Right renal pelvis (tissue), 4 donors: Measurements from ENCODE around the gene LRRC7. TPM values are rescaled to one million over a fixed set of nuclear protein-coding genes. Genes with fewer than 3 reads are reported as not detected.
A peak's percentile ranks its signal among the peaks of the same experiment; 100 is the strongest.

Experiments used
- DNase-seq, 4 donors: peaks; one replicate each; pipeline ENCODE4 v3.0.0-alpha.2; 2013; ENCODE audit warnings: low read depth in 4 of 4, low spot score in 3 of 4, missing footprints in 1 of 4
- polyA plus RNA-seq, 4 donors: library from polyadenylated mRNA; unstranded; fragments of 120-200 nt; gene quantifications; one replicate each; pipeline ENCODE4 v1.2.1, GENCODE V29; 2013; ENCODE audit not compliant: insufficient read length in 4 of 4

Gene LRRC7
- polyA plus RNA-seq, 4 donors, result 5.7 to 8.2 (median 6.7) TPM

DNA sequence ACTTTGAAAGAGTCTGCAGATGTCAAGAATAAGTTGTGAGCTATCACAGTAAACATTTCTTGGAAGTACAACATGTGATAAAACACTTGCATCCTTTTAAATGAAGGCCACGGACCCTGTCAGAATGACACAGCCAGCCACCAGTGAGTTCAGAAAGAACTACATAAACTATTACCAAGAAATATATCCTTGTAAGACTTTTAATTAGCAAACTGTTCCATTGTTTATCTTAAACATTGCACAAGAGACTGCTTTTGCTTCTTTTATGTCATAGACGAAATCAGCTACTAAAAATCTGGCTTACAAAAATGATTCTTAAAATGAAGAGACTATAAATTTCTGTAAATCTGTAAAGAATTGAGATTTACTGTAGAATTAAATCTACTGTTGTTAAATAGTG is 17.9 kb downstream of the LRRC7 start:
- DNase-seq, result no peak

DNA sequence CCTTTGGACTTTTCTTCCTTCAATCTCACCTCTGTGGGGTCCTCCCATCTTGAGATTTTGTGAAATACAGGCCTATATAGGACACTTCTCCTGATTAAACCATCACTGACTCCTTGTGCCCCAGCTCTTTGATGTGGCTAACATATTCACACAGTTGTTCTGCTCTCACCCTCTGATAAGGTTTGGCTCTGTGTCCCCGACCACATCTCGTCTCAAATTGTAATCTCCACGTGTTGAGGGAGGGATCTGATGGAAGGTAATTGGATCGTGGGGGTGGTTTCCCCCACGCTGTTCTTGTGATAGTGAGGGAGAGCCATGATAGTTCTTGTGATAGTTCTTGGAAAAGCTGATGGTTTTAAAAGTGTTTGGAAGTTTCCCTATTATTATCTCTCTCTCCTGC is 19.7 kb downstream of the LRRC7 start:
- no peak for DNase-seq

DNA sequence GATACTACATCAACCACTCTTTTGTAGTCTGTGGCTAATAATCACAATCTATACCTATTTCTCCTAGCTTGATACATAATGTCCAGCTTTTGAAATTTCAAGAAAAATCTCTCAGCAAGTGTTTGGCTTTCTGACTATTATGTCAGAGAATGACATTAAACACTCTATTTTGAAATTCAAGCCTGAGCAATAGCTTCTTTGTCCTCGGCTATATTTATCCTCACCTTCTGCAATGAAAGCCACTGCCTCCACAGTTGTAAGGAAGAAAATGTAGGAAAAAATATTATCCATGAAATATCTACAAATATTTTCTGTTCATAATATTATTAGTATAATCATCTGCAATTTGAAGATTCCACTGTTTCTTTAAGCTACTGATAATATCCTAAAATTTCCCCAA is 22.1 kb downstream of the LRRC7 start:
- DNase-seq, result no peak

DNA sequence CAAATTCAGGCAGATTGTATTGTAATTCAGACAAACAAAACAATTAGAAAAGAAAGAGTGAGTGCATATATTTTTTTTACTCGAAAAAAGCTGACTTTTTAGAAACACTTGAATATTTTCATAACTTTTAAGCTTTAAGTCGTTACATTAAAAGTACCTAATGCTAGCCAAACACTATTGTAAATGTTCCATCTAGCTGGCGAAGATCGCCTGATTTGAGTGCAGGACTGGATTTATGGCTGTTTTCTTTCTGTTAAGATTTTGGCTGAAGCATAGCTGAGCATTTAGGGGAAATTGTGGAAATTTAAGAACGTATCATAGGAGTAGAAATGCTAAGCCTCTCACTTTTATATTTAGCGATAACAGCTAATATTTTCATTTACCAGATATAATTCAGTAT is 24.6 kb downstream of the LRRC7 start:
- no peak for DNase-seq

DNA sequence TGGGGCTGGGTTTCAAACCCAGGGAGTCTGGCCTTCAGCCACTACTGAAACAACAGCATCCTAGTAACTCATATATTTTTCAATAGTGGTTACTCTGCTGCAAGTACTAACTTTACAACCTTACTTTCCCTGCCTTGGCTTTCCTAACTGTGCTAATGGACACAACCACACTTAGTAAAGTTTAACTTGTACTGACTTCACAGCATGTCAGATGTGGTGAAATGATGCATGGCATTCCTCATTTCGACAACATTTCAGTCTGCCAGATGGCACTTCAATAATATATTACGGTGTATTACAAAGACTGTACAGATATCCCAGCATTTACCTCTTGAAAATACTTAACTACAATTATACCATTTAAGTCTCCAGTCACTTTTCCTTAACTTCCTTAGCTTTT is 27.8 kb downstream of the LRRC7 start:
- DNase-seq, result no peak

DNA sequence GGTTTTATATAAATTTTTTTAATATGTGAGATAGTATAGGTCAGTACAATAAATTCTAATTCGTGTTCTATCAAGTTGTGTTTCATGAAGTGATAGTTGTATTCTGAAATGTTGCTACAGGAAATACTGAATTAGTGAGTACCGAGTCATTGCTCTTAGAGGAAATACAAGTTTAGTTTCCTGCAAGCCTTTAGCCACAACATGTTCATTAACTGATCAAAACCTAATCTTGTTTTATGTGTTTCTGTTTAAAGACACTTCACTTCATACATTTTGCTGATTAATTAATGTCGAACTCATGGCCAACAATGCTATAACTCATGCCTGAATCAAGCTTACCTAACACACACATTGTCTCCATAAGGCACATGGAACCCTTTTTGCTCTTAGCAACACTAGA is 43.6 kb downstream of the LRRC7 start:
- no peak for DNase-seq

DNA sequence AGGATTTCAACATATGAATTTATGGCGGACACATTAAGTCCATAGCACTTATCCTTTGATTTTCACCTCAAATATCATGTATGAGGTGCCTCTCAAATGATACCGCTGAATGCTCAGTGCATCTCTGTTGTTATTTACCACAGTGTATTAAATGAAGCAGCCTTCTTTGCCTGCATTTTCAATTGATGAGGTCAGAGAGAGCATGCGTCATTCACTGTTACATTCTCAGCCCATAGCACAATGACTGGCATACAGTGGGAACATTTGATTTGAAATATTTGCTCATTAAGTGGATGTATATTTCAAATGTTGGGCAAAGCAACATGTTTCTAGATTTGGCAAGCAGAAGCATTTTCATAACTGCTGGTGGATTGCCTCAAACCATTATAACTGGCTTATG is 45.7 kb downstream of the LRRC7 start:
- no peak for DNase-seq

DNA sequence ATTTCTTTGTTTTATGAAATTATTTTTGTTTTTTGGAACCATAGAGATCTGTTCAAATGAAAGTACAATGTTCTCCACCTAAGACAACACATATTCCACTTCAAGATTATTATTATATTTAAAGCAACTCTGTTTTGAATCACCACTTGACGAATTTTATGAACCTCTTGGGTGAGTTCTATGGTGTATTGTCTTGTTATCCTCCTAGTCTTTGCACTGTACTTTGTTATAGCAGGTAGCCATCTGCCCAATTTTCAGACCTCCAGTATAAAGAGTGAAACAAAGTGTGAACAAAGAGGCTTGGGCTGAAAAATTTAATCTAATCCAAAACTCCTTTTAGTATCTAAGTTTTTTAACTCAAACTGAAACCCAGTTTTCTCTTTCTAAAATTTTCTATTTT is 71.0 kb downstream of the LRRC7 start:
- no peak for DNase-seq

DNA sequence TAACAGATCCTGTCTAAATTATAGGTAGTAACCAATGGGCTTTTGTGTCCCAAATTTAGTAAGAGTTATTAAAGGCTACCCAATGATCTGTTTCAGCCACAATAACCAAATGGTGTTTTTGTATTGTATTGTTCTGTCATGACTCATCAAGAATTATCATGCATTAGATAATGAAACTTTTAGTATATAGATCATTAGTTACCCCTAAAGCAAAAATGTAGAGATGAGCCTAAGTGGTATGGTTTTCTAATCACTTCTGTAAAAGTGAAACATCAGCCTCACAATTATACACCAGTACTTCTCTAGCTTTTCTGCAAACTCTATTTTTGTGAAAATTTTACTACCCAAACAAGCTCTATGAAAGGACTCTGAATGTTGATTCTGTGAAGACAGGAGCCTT is 71.4 kb downstream of the LRRC7 start:
- DNase-seq, result no peak

DNA sequence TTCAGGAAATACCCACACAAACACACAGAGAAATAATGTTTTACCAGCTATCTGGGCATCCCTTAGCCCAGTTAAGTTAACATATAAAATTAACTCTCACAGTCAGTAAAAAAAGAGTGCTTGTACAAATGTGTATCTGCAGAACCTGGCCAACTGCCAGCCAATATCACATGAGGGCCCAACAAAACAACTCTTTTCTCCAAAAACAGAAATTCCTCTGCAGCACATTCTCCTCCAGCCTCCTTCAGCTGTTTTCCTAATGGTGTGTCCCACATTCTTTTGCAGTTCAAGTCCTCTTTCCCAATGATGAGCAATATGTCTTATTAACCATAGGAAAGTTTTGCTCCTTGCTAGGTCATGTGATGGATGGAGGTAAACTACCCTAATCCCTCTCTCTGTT is 75.5 kb downstream of the LRRC7 start:
- no peak for DNase-seq

DNA sequence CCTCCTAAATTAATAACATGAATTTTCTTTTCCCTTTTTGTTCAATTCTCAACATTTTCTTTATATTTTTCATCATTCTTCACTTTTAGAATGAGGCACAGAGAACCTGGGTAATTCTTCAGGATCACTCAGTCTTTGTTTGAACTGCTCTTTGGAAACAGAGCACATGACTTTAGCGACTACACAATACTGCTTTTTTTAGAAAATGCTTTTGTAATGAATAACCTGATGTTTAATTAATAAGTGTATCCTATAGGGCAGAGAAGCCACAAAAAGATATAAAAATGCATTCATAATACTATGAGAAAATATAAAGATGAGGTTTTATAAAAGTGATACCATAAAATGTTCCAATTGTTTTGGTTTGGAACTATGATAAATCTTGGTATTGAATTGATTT is 77.8 kb downstream of the LRRC7 start:
- DNase-seq, result no peak

DNA sequence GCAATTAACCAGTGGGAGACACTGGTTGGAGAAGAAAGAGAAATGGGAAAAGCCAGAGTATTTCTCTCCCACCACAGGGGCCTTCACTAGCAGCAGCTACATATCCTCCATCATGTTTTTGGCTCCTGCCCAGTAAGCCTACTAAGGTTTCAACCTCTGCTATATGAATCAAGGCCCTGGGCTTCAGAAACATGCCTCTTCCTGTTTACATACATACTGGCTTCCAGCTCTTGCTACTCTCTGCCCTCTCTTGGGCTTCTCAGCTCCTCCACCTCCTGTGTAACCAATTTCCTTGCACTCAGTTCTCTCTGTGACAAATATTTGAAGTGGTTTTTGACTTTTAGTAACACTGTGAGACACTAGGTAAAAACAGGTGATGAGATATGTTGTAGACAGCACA is 80.8 kb downstream of the LRRC7 start:
- peak in 3 of 4 donors; percentile 2 to 5 (median 3) for DNase-seq

DNA sequence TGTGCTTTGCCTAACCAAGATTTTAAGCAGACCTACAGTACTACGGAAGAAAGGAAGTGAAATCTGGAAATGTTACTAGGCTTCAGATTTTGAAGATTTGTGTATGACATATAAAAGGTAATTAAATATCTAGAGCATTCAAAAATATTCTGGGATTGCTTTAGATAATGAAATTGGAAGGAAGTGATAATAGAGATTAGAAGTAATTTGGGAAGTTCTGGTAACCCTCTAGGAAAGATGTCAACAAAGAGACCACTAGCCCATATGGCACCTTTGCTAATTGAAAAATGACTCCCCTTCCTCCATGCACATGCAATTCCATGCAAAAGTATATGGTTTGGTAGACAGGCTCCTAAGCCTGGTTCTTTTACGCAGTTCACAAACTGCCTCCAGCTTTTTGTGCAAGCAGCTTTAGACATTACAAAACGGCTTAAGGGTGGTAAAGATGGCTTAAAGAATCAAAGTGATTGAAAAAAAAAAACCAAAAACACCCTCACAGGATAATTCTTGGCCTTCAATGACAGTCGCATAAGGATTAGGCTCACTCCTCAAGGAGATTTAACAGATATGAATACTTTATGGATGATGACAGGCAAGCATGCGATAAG is 81.8 kb downstream of the LRRC7 start:
- no peak for DNase-seq

DNA sequence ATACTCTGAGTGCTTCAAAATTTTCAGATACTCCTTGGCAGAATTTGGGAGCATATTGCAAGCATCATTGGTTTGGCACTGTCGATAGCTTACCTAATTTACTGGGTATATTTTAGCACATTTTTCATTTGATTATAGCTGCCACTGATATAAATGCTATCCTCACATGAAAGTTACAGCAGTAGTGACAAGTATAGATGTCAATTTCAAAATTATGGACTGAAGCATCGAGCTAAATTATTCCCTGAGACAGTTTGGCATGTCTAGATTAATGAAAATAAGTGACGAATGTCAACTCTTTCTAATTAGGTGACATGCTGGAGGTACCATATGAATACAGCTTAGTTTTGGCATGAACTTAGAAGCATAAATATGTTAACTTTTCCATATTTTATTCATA is 83.1 kb downstream of the LRRC7 start:
- DNase-seq, result no peak

DNA sequence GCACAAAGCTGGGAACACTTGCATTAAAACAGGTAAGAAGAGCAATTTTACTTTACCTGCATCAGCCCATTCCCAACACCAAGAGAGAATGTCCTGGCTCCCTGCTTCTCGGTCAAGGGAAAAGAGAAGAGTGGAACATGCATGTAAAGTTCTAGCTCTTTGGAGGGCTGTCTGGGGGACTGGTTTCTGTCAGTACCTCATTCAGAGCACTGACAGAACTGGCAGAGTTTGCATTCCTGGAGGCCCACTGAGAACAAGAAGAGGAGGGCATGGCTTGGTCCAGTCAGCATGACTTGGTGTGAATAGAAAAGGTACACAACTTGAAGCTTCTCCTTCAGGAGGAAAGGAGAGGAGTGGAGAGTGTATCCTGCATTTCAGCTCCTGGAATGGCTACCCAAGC is 83.9 kb downstream of the LRRC7 start:
- DNase-seq, result no peak

DNA sequence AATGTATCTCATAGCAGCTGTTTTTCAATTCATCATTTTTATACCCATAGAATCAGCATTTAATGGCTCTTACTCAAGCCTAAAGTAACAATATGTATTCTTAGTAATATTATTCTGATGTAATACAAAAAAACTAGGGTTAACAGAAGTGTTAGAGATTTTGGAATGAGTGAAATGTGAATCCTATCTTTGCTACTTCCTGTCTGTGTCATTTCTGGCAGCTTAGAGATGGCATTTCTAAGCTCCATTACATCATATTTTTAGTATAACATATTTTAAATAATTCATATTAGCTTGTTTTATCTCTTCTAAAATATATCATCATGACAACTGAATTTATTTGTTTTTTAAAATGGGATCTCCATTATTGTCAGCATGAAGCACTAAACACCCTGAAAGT is 90.2 kb downstream of the LRRC7 start:
- no peak for DNase-seq

DNA sequence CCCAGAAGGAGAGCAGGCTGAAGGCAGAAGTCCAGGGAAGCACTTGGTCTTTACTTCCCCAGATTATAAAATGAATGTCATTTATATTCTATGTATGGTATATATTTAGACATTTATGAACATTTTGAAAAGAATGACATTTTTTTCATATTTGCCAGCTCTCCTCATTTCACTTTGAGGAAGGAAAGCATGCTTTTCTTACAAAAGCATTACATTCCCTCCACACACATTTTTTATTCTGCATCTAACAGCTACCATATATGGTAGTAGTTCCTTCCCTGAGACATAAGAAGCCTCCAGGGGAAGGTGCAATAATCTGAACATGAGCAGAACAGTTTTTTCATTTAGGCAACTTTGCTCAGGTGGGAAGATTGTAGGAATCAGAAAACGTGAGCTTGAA is 94.0 kb downstream of the LRRC7 start:
- DNase-seq, result no peak

DNA sequence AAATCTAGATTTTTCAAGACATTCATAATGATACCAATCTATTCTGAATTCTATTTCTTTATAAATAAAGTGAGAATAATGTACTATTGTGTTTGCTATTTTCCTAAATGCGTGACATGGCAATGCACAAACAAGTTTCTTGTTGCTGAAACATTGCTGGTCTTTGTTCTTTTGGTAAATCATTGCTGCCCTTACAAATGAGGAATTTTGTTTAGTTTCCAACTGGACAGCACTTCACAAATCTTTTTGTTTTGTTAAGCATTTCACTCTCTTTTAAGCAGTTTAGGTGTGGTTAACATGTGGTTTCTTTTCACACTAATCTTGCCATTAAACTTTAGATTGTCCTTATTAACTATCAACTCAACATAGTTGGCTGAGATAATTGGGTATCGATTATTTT is 94.6 kb downstream of the LRRC7 start:
- DNase-seq, result no peak

DNA sequence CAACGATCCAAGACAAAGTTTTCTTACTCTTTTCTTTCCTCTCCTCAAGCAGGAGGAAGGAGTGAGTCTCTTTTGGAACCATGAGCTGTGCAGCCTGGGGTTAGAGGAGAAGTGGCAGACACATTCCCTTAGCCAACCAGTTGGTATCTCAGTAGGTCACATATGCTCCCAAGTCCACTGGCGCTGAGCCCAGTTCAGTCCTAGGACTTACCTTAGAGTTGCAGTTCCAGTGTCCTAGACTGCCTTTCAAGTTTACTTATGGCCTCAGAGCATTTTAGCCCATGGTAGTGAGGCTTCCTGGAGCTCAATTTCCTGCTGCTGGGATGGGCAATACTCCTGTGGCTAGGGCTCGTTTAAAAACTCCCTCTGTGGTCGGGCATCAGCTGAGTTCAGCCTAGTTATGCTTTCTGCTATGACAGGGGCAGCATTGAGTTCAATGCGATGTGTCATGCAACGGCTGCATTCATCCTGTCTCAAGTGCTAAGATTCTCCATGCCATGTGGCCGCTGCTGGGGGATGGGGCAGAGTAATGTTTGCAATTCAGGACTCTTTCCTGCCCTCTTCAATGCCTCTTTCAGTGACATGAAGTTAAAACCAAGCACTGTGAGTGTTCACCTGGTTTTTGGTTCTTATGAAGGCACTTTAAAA is 103.8 kb downstream of the LRRC7 start:
- no peak for DNase-seq

DNA sequence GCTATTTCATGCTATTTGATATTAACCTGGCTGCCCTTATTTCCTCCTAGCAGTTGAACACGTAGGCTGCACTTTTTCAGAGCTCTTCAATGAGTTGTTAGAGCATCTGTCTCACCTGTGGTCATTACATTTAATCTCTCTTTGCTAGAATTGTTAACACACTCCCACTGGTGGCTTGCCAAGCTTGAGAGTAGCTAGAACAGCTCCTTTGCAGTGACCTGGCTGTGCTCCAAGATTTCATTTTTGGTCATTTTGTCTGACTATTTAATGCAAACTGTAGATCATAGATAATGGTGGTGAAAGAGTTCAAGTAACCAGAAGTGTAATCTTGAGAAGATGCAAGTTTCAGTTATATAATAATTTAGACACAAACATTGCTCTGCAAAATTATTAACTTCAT is 105.6 kb downstream of the LRRC7 start:
- no peak for DNase-seq

DNA sequence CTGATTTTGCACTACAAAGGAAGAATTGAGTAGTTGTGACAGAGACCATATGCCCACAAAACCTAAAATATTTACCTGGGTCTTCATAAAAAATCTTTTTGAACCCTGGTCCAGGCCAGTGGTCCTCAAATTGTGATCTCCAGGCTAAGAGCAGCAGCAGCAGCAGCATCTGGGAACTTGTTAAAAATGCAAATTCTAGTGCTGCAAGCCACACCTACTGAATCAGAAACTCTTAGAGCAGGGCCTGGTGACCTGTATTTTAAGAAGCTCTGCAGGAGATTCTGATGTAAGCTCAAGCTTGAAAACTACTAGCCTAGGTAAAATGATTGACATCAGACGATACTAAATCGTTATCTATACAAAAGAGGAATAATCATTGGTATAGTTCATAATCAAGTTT is 112.2 kb downstream of the LRRC7 start:
- DNase-seq, result no peak

DNA sequence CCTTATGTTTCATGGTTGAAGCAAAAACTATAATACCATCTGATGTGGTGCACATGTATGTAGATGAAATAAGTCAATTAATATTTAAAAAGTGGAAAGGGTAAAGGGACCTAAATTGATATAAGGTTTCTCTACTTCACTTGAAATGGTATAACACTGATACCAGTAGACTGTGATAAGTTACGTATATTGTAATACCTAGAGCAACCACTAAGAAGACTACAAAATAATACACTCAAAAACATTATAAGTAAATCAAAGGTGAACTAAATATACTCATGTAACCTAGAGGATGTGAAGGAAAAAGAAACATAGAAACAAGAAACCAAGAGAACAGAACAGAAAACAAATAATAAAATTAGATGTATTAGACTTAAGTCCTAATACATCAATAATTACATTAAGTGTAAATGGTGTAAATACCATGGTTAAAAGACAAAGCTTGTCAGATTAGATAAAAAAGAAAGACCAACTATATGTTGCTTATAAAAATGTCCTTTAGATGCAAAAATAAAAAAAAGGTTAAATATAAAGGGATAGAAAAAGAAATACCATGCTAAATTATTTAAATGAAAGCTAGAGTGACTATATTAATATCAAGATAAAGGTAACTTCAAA is 118.8 kb downstream of the LRRC7 start:
- DNase-seq, result no peak

DNA sequence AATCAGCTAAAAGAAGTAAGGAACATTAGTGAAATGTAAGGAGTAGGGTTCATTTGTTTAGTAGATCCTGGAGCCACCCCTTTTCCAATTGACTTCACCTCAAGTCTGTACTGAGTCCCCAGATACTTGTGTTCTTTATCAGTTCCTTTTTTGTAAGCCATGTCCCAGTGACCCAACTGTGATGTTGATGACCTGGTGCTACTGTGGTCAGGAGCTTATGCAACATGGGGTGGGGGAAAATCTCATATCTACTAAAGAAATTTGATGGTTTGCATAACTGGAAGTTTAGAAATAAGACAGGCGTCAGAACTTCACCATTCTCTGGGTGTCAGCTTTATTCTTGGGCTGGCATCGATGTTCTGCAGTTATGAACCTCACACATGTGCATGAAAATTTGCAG is 120.5 kb downstream of the LRRC7 start:
- DNase-seq, result no peak
